ENCODE data around the gene MYEOV.

GRCh38 chr11:69299023-69299461 is 5.1 kb downstream of the MYEOV start:
- TF ChIP-seq HOXA7 (CRISPR knock-in tag; IDR thresholded peaks at IDR 0.05; ENCODE audit: borderline replicate concordance) (no peak), HIC1 (tag by site-specific recombination; IDR thresholded peaks at IDR 0.05) (no peak), CTCF (tag by site-specific recombination; IDR thresholded peaks at IDR 0.05) (no peak)

All from HEK293 (cell line).